Spleen (tissue), 13 donors: Measurements from ENCODE around the gene CUL3. TPM values are rescaled to one million over a fixed set of nuclear protein-coding genes. Genes with fewer than 3 reads are reported as not detected.

Source experiments
- DNase-seq: peaks from one replicate; pipeline ENCODE4 v3.0.0-alpha.2; 2020
- H3K27ac ChIP-seq, 8 donors: fragments of 200-600 bp; sonication (generic) in 7 of 8; 1 replicate in 4 of 8; 2 replicates in 4 of 8; pipeline versions ENCODE4 v1.5.0 to v1.8.0; 2016 to 2021; ENCODE audit warnings: inconsistent platforms in 4 of 8, mild to moderate bottlenecking in 4 of 8, moderate library complexity in 1 of 8
- H3K27me3 ChIP-seq, 7 donors: fragments of 200-600 bp; sonication (generic) in 6 of 7; replicated peaks in 1 of 7; 1 replicate in 4 of 7; 2 replicates in 3 of 7; pipeline versions ENCODE4 v1.5.0 to v1.8.0; 2016 to 2021; ENCODE audit warnings: inconsistent platforms in 3 of 7, mild to moderate bottlenecking in 1 of 7
- H3K36me3 ChIP-seq, 6 donors: fragments of 200-600 bp; sonication (generic) in 5 of 6; 1 replicate in 4 of 6; 2 replicates in 2 of 6; pipeline versions ENCODE4 v1.5.0 to v1.8.0; 2016 to 2021; ENCODE audit warnings: inconsistent platforms in 2 of 6
- H3K4me1 ChIP-seq, 6 donors: fragments of 200-600 bp; sonication (generic) in 5 of 6; 1 replicate in 3 of 6; 2 replicates in 3 of 6; pipeline versions ENCODE4 v1.5.0 to v1.8.0; 2016 to 2021; ENCODE audit warnings: inconsistent platforms in 3 of 6
- H3K4me3 ChIP-seq, 8 donors: fragments of 200-600 bp; sonication (generic) in 7 of 8; 1 replicate in 4 of 8; 2 replicates in 4 of 8; pipeline versions ENCODE4 v1.5.0 to v1.8.0; 2016 to 2021; ENCODE audit warnings: inconsistent platforms in 4 of 8, mild to moderate bottlenecking in 4 of 8, moderate library complexity in 2 of 8
- H3K9me3 ChIP-seq, 8 donors: fragments of 200-600 bp; sonication (generic) in 7 of 8; 1 replicate in 4 of 8; 2 replicates in 4 of 8; pipeline versions ENCODE4 v1.5.0 to v1.8.0; 2016 to 2021; ENCODE audit warnings: inconsistent platforms in 4 of 8
- CTCF ChIP-seq, 11 experiments: fragments of 200-600 bp in 7 of 11; fragments of 450-650 bp in 4 of 11; sonication (generic) in 4 of 11; IDR thresholded peaks in 8 of 11; conservative IDR thresholded peaks in 3 of 11; 1 replicate in 7 of 11; 2 replicates in 4 of 11; pipeline versions ENCODE4 v1.4.0 to v1.8.0; 2016 to 2021; ENCODE audit warnings: antibody characterized with exemption in 11 of 11, inconsistent platforms in 4 of 11, mild to moderate bottlenecking in 1 of 11
- POLR2A ChIP-seq, 3 donors: fragments of 450-650 bp; IDR thresholded peaks; one replicate each; pipeline ENCODE4 v1.5.1; 2017; ENCODE audit warnings: antibody characterized with exemption in 3 of 3, mild to moderate bottlenecking in 1 of 3
- POLR2AphosphoS5 ChIP-seq, 3 donors: sonication (generic); formaldehyde crosslinking; IDR thresholded peaks; one replicate each; pipeline ENCODE4 v1.5.1; 2017; ENCODE audit warnings: antibody characterized with exemption in 3 of 3
- WGBS, 5 donors: extraction: QIAGEN DNeasy Blood & Tissue Kit in 3 of 5; methylation state at CpG; one replicate each; pipeline versions ENCODE4 v1.1.5 to v1.1.7; 2013 to 2018; 5-methylcytosine and 5-hydroxymethylcytosine counted together
- intact Hi-C: fragments of 100-400 bp; cut with DNase I; formaldehyde crosslinking; loops from one replicate; pipeline ENCODE4 v1.15.0; 2023; ENCODE audit warnings: low total_unique reads
- long read RNA-seq, 2 donors: transcript quantifications; one replicate each; lab custom pipeline, GENCODE V29; 2026
- polyA plus RNA-seq, 3 donors: library from polyadenylated mRNA; stranded (reverse); fragments of 200-250 nt; gene quantifications; one replicate each; pipeline ENCODE4 v1.2.1, GENCODE V29; 2013
- total RNA-seq, 7 donors: library from RNA; depleted of rRNA in 3 of 7; stranded (reverse); fragments of >200 nt in 3 of 7; fragmentation: NEBNext Ultra II Directional in 4 of 7; extraction: Animal tissue kit (Norgen Biotek cat#: 25700) in 4 of 7; gene quantifications; one replicate each; pipeline versions ENCODE4 v1.1.0 to v1.2.1, GENCODE V29; 2016 to 2021
- donor health status: healthy with polysubstance abuse.
- donor health status: DM: no; HTN: no; CAD: no; lungs with moderate emphysema.
- donor health status: DM: no; HTN: no; CAD: no.
- donor health status: Bipolar disorder and iron deficiency.
- donor health status: healthy.
- donor health status: DM: no; HTN: no; CAD: no.
- donor health status: DM: yes; HTN: yes; CAD: no.

CUL3 gene
- total RNA-seq (10 to 100 TPM; 75.8 to 99.7 (median 83.7) TPM), polyA plus RNA-seq (10 to 100 TPM; 66.0 to 84.2 (median 81.6) TPM)
- long read RNA-seq, donor 1, full-length matches to known transcripts: 9 of 9 reads
- long read RNA-seq, donor 1, partial matches to known transcripts: 0 of 9 reads
- long read RNA-seq, donor 1, other reads (novel, unspliced or antisense): 0 of 9 reads
- long read RNA-seq, donor 2, full-length matches to known transcripts: 3 of 3 reads
- long read RNA-seq, donor 2, partial matches to known transcripts: 0 of 3 reads
- long read RNA-seq, donor 2, other reads (novel, unspliced or antisense): 0 of 3 reads

GRCh38 chr2:224585211-224586088 lies at the start of gene CUL3:
Gene CUL3, minus strand, starts transcription at chr2:224585363. Its CDS starts 354 bp downstream, at chr2:224585009.
- intact Hi-C loops: loop anchor here (10.0 kb wide), 1 partner anchor 61 kb away; no protein-coding TSS in a partner anchor
- Histone ChIP-seq H3K4me1 (peaks cover 29 to 55% (median 49%) of the 10 kb centered on the region in 6 donors), H3K27me3 (no peaks in the 10 kb centered on the region), H3K27ac (peak within 1 kb of the TSS; percentile 91 to 98 (median 96)), H3K36me3 (peaks cover 0 to 4% (median 0%) of the 10 kb centered on the region in 6 donors), H3K9me3 (no peaks in the 10 kb centered on the region), H3K4me3 (peak within 1 kb of the TSS; percentile 70 to 90 (median 80))
- TF ChIP-seq POLR2A (IDR thresholded peaks at IDR 0.05) (peak; percentile 26 to 87 (median 67)), POLR2AphosphoS5 (IDR thresholded peaks at IDR 0.05) (peak; percentile 96 to 98 (median 98)), CTCF (IDR thresholded peaks at IDR 0.05 in 8 of 11, conservative IDR thresholded peaks at IDR 0.05 in 3 of 11) (peak in 4 of 11 experiments; percentile 13 to 58 (median 40))
- WGBS, 5 donors: 1 to 2% (median 1%) methylated on average over 34 to 68 of the region's 68 CpGs
- DNase-seq: peak; percentile 100

- DNase-seq: no peak
- intact Hi-C loops: no loop called here
- H3K4me1 ChIP-seq: no peaks in the 10 kb centered on the region
Observed at GRCh38 chr2:224630659-224631550, 45.7 kb upstream of the CUL3 start.

GRCh38 chr2:224628416-224628815 lies 43.3 kb upstream of the CUL3 start:
- no peak for DNase-seq
- no peak for TF ChIP-seq POLR2A (IDR thresholded peaks at IDR 0.05)
- H3K4me1 ChIP-seq: no peaks in the 10 kb centered on the region
- H3K9me3 ChIP-seq: no peaks in the 10 kb centered on the region
- no peaks in the 10 kb centered on the region for H3K27me3 ChIP-seq
- WGBS, 5 donors: 93 to 99% (median 98%) methylated on average over 3 of the region's 3 CpGs
- no peak overlapping the region for H3K4me3 ChIP-seq
- intact Hi-C loops: no loop called here
- H3K36me3 ChIP-seq: no peaks in the 10 kb centered on the region
- H3K27ac ChIP-seq: no peak overlapping the region

More at GRCh38 chr2:224630659-224631550, 45.7 kb upstream of the CUL3 start:
- H3K36me3 ChIP-seq: no peaks in the 10 kb centered on the region
- no peaks in the 10 kb centered on the region for H3K9me3 ChIP-seq
- 85 to 91% (median 89%) methylated on average over 6 of the region's 6 CpGs for WGBS, 5 donors
- no peak overlapping the region for H3K27ac ChIP-seq
- TF ChIP-seq CTCF (IDR thresholded peaks at IDR 0.05 in 8 of 11, conservative IDR thresholded peaks at IDR 0.05 in 3 of 11) (no peak), POLR2A (IDR thresholded peaks at IDR 0.05) (no peak), POLR2AphosphoS5 (IDR thresholded peaks at IDR 0.05) (no peak)
- no peaks in the 10 kb centered on the region for H3K27me3 ChIP-seq
- H3K4me3 ChIP-seq: no peak overlapping the region

GRCh38 chr2:224626735-224627134 lies 41.6 kb upstream of the CUL3 start:
- no peak for DNase-seq
- H3K9me3 ChIP-seq: peaks cover 0 to 5% (median 0%) of the 10 kb centered on the region in 8 donors
- intact Hi-C loops: no loop called here
- no peak overlapping the region for H3K27ac ChIP-seq
- no peak overlapping the region for H3K4me3 ChIP-seq
- TF ChIP-seq CTCF (IDR thresholded peaks at IDR 0.05 in 8 of 11, conservative IDR thresholded peaks at IDR 0.05 in 3 of 11): no peak
- no peak for TF ChIP-seq POLR2A (IDR thresholded peaks at IDR 0.05)
- TF ChIP-seq POLR2AphosphoS5 (IDR thresholded peaks at IDR 0.05): no peak
- H3K4me1 ChIP-seq: no peaks in the 10 kb centered on the region
- WGBS, 5 donors: 66 to 96% (median 84%) methylated on average over 4 of the region's 4 CpGs
- no peaks in the 10 kb centered on the region for H3K27me3 ChIP-seq
- no peaks in the 10 kb centered on the region for H3K36me3 ChIP-seq
